ENCODE measurements around the gene DNAJC17.

DNA sequence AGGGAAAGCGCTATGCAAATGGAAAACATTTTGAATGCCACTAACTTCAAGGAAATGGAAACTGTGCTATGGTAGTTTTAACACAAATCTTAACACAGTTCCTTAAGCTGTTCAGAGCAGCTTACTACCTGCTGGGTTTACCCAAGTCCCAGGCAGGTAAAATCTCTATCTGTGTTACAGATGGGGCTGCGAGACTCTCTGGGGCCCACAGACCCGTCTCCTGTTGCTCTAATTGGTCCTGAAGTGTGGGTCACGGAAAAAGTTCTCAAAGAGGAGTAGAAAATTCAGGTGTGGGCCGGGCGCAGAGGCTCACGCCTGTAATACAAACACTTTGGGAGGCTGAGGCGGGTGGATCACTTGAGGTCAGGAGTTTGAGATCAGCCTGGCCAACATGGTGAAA, 17.3 kb downstream of the DNAJC17 start:
- TF ChIP-seq NR2C2 (CRISPR knock-in tag; IDR thresholded peaks at IDR 0.05; ENCODE audit: borderline replicate concordance), result no peak
- no peak for TF ChIP-seq CEBPB (IDR thresholded peaks at IDR 0.05; ENCODE audit: borderline replicate concordance, low read depth, low read length)
- TF ChIP-seq ATF4 (CRISPR knock-in tag; IDR thresholded peaks at IDR 0.05), result no peak
- TF ChIP-seq, protein P1, sequence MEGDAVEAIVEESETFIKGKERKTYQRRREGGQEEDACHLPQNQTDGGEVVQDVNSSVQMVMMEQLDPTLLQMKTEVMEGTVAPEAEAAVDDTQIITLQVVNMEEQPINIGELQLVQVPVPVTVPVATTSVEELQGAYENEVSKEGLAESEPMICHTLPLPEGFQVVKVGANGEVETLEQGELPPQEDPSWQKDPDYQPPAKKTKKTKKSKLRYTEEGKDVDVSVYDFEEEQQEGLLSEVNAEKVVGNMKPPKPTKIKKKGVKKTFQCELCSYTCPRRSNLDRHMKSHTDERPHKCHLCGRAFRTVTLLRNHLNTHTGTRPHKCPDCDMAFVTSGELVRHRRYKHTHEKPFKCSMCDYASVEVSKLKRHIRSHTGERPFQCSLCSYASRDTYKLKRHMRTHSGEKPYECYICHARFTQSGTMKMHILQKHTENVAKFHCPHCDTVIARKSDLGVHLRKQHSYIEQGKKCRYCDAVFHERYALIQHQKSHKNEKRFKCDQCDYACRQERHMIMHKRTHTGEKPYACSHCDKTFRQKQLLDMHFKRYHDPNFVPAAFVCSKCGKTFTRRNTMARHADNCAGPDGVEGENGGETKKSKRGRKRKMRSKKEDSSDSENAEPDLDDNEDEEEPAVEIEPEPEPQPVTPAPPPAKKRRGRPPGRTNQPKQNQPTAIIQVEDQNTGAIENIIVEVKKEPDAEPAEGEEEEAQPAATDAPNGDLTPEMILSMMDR (CRISPR knock-in tag; IDR thresholded peaks at IDR 0.05), result no peak
- no peak for TF ChIP-seq CREB1 (IDR thresholded peaks at IDR 0.05)
- TF ChIP-seq CREB1 (CRISPR knock-in tag; IDR thresholded peaks at IDR 0.05), result no peak
- TF ChIP-seq NCOA1 (CRISPR knock-in tag; IDR thresholded peaks at IDR 0.05), result no peak
- no peak for TF ChIP-seq KDM2A (CRISPR knock-in tag; IDR thresholded peaks at IDR 0.05; ENCODE audit: borderline replicate concordance, low read depth)
- TF ChIP-seq ARHGAP35 (CRISPR knock-in tag; IDR thresholded peaks at IDR 0.05; ENCODE audit: borderline replicate concordance), result no peak
- TF ChIP-seq, protein P2, sequence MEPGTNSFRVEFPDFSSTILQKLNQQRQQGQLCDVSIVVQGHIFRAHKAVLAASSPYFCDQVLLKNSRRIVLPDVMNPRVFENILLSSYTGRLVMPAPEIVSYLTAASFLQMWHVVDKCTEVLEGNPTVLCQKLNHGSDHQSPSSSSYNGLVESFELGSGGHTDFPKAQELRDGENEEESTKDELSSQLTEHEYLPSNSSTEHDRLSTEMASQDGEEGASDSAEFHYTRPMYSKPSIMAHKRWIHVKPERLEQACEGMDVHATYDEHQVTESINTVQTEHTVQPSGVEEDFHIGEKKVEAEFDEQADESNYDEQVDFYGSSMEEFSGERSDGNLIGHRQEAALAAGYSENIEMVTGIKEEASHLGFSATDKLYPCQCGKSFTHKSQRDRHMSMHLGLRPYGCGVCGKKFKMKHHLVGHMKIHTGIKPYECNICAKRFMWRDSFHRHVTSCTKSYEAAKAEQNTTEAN (CRISPR knock-in tag; conservative IDR thresholded peaks at IDR 0.05), result no peak
- no peak for TF ChIP-seq EZH2 (conservative IDR thresholded peaks at IDR 0.05; ENCODE audit: low read depth, low read length)
- no peak for TF ChIP-seq ZNF501 (CRISPR knock-in tag; IDR thresholded peaks at IDR 0.05)
- no peak for TF ChIP-seq SMAD3 (CRISPR knock-in tag; IDR thresholded peaks at IDR 0.05)

All from HepG2 (cell line).